ENCODE measurements around the gene SNHG17.
A peak's percentile ranks its signal among the peaks of the same experiment; 100 is the strongest.
"Not testable (repeated sequence)": the region's sequence is repeated elsewhere in the genome, so short reads cannot be mapped to it uniquely, and the experiment has no call there.

SNHG17 gene

GRCh38 chr20:38434770-38435554 lies at the start of gene SNHG17:
SNHG17 (minus strand) TSS chr20:38435328.
- peak; percentile 74 for DNase-seq (ENCODE audit: low read depth, low spot score)

GRCh38 chr20:38479596-38479995 lies 44.5 kb upstream of the SNHG17 start:
- DNase-seq (ENCODE audit: low read depth, low spot score) = no peak

DNA sequence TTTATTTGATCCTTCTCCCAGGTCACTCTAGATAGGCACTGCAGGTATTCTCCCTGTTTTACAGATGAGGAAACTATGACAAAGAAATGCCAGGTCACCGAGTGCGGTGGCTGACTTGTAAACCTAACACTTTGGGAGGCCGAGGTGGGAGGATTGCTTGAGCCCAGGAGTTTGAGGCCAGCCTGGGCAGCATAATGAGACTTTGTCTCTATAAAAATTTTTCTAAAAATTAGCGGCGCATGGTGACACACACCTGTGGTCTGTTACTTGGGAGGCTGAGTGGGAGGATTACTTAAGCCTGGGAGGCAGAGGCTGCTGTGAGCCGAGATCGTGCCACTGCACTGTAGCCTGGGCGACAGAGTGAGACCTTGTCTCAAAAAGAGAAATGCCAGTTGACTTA lies 42.6 kb upstream of the SNHG17 start:
- no peak for DNase-seq (ENCODE audit: low read depth, low spot score)

- DNase-seq (ENCODE audit: low read depth, low spot score) = no peak
Measured at GRCh38 chr20:38473367-38473795, 38.3 kb upstream of the SNHG17 start.

DNA sequence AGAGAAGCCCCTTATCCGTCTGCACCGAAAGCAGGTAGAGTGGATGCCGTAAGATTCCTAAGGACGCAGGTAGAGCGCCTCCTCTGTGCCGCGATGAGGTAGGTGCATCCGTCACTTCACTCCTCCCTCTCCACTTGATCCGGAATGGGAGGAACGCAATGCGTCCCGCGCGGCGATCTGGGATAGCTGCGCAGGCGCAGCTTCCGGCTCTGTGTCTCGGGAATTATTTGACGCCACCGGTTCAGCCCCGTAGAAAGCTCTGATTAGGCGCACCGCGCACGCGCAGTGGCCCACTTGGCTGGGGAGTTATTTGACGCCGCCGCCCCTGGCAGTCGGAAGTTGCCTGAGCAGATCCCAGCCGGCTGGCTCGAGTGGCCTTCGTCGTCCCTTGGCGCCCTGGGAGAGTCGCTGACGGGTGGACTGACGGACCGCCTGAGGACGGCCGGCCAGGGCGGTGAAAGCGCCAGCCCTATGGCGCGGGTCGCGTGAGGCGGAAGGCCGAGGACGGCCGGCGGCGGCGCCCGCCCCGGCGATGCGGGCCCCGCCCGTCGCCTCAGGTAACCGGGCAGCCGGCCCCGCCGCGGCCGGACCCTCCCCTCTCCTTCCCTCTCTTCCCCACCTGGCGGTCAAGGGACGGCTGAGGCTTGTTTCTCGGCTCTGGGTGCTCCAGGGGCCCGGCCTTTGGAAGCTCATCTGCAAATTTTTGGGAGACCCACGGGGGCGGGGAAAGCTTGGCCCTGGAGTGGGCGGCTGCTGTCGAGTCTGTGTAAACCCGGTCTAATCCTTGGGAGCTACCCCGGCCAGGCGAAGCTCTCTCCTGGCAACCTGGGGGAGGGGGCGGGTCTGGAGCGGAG lies 37.6 kb upstream of the SNHG17 start, which contains the start of gene RALGAPB:
TSS of gene RALGAPB (plus strand) at position 331 of the 854 bp plus-strand sequence. CDS start 15,590 bp downstream, outside the sequence.
- peak; percentile 93 for DNase-seq (ENCODE audit: low read depth, low spot score)

DNA sequence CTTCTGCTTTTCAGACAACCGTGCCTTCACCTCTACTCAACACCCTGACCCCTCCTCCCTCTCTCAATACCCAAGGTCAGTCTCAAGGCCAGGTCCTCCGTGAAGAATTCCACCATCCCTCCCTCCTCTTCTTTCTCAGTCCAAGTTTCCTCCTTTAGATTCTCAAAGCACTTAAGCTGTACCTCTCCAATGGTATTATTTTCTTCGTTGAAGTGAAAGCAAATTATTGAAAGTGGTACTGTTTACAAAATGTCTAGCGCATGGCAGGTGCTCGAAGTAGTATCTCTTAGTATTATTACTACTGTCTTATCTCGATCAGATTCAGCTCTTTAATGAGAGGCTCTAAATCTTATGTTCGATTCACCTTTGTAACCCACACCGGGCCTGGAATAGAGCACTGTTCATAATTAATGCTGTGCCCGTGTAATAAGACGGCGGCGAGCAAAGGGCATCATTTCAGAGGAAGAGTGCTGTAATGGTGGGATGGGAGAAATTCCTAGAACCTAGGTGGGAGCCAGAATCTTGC lies 36.9 kb upstream of the SNHG17 start:
- no peak for DNase-seq (ENCODE audit: low read depth, low spot score)

GRCh38 chr20:38471245-38471644 lies 36.1 kb upstream of the SNHG17 start:
- no peak for DNase-seq (ENCODE audit: low read depth, low spot score)

GRCh38 chr20:38466983-38467382 lies 31.9 kb upstream of the SNHG17 start:
- no peak for DNase-seq (ENCODE audit: low read depth, low spot score)

DNA sequence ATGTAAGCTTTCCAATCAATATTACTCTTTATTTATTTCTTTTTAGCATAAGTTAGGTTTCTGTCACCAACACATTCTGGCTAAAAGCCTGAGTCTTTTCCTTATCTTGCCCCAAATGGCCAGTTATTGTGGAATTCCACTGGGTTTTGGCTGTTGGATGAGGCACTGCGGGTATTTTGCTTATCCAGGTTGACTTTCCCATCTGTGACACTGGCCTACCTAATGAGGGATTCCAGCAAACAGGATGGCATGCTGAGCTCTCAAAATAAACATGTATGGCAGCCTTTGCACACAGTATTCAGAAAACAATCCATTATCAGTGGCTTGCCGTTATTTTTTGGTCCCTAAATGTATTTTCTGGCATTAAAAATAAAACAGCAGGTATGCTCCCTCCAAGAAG lies 31.0 kb upstream of the SNHG17 start:
- no peak for DNase-seq (ENCODE audit: low read depth, low spot score)

- not testable (repeated sequence) for DNase-seq (ENCODE audit: low read depth, low spot score)
Measured at GRCh38 chr20:38461569-38461968, 26.4 kb upstream of the SNHG17 start.

DNA sequence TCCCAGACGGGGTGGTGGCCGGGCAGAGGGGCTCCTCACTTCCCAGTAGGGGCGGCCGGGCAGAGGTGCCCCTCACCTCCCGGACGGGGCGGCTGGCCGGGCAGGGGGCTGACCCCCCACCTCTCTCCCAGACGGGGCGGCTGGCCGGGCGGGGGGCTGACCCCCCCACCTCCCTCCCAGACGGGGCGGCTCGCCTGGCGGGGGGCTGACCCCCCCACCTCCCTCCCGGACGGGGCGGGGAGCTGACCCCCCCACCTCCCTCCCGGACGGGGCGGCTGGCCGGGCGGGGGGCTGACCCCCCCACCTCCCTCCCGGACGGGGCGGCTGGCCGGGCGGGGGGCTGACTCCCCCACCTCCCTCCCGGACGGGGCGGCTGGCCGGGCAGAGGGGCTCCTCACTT lies 26.0 kb upstream of the SNHG17 start:
- not testable (repeated sequence) for DNase-seq (ENCODE audit: low read depth, low spot score)

DNA sequence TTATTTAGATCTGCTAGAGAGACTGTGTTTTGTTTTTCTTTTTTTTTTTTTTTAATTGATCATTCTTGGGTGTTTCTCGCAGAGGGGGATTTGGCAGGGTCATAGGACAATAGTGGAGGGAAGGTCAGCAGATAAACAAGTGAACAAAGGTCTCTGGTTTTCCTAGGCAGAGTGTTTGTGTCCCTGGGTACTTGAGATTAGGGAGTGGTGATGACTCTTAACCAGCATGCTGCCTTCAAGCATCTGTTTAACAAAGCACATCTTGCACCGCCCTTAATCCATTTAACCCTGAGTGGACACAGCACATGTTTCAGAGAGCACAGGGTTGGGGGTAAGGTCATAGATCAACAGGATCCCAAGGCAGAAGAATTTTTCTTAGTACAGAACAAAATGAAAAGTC lies 25.5 kb upstream of the SNHG17 start:
- DNase-seq (ENCODE audit: low read depth, low spot score) = not testable (repeated sequence)

- no peak for DNase-seq (ENCODE audit: low read depth, low spot score)
Measured at GRCh38 chr20:38460040-38460623, 25.0 kb upstream of the SNHG17 start.

GRCh38 chr20:38458314-38458713 lies 23.2 kb upstream of the SNHG17 start:
- DNase-seq (ENCODE audit: low read depth, low spot score) = no peak

- no peak for DNase-seq (ENCODE audit: low read depth, low spot score)
Measured at GRCh38 chr20:38454556-38455473, 19.7 kb upstream of the SNHG17 start.

DNA sequence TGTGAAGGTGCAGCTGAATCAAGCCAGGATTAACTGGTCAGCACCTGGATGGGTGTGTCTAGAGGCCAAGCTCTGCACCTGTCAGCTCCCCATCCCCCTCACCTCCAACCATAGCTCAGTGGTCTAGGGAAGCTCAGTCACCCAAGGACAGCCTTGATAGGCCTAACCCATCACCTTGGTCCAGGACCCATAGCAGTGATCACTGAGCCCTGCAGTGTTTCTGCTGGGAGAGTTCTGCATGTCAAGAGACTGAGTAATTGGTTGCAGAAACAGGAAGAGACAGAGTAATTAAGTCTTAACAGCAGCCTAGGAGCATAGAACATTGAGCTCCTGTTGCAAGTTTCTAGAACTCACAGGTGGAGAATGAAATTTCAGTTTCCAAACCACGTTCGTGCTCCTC lies 18.8 kb upstream of the SNHG17 start:
- no peak for DNase-seq (ENCODE audit: low read depth, low spot score)

DNA sequence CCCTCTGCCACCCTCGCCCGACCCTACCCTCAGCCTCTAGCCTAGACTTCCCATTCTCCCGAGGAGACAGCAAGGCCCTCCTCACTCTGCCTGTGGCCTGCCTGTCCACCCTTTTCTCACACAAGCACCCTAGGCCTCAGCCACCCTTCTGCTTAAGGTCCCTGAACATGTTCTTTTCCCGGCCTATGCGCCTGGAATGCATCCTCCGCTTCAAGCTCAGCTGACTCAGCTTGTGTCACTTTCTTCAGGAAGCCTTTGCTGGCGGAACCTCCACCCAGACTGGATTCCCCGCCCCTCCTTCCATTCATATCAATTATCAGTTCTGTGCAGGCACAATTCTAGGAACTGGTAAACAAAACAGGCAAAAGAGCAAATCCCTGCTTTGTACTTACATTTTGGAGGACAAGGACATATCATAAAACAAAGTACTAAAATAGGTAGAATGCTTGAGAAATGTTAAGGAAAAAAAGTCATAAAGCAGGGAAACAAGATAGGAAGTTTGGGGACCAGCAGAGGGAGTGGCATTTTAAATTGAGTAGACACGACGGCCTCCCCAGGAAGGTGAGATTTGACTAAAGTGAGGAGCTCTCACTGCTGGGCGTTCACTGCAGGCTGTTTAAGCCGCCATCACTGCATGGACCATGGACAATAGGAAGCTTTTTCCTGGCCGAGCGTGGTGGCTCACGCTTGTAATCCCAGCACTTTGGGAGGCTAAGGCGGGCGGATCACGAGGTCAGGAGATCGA lies 17.9 kb upstream of the SNHG17 start:
- DNase-seq (ENCODE audit: low read depth, low spot score) = no peak

- DNase-seq (ENCODE audit: low read depth, low spot score) = no peak
Measured at GRCh38 chr20:38450412-38450975, 15.4 kb upstream of the SNHG17 start.

GRCh38 chr20:38449046-38449445 lies 13.9 kb upstream of the SNHG17 start:
- no peak for DNase-seq (ENCODE audit: low read depth, low spot score)
